ENCODE data around the gene FUBP1. TPM values are rescaled to one million over a fixed set of nuclear protein-coding genes. Genes with fewer than 3 reads are reported as not detected.
A peak's percentile ranks its signal among the peaks of the same experiment; 100 is the strongest.
"Not testable (repeated sequence)": the region's sequence is repeated elsewhere in the genome, so short reads cannot be mapped to it uniquely, and the experiment has no call there.

The FUBP1 gene
- total RNA-seq (2014; rRNA removed; shearing (Covaris generic)), result 130 and 145 TPM in 2 replicates

GRCh38 chr1:77978969-77979876, at the start of gene FUBP1:
Gene FUBP1, minus strand, starts transcription at chr1:77979072. Its CDS starts 68 bp downstream, at chr1:77979004.
- peak; percentile 99 for DNase-seq (ENCODE audit: low spot score)

- not testable (repeated sequence) for DNase-seq (ENCODE audit: low spot score)
These were observed 42.3 kb upstream of the FUBP1 start for GRCh38 chr1:78021134-78021533.

- DNase-seq (ENCODE audit: low spot score), result no peak
These were observed 40.2 kb upstream of the FUBP1 start for GRCh38 chr1:78019024-78019423.

- DNase-seq (ENCODE audit: low spot score), result no peak
These were observed 36.3 kb upstream of the FUBP1 start for GRCh38 chr1:78015148-78015547.

GRCh38 chr1:78011050-78011449, 32.2 kb upstream of the FUBP1 start:
- DNase-seq (ENCODE audit: low spot score), result no peak

- no peak for DNase-seq (ENCODE audit: low spot score)
These were observed 31.0 kb upstream of the FUBP1 start for GRCh38 chr1:78009836-78010235.

GRCh38 chr1:78009276-78009675, 30.4 kb upstream of the FUBP1 start:
- no peak for DNase-seq (ENCODE audit: low spot score)

- DNase-seq (ENCODE audit: low spot score), result no peak
These were observed 28.9 kb upstream of the FUBP1 start for GRCh38 chr1:78007677-78008341.

- DNase-seq (ENCODE audit: low spot score), result no peak
These were observed 27.6 kb upstream of the FUBP1 start for GRCh38 chr1:78006521-78006920.

- peak; percentile 72 for DNase-seq (ENCODE audit: low spot score)
These were observed 26.9 kb upstream of the FUBP1 start for GRCh38 chr1:78005755-78006154.

GRCh38 chr1:78005448-78005722, 26.5 kb upstream of the FUBP1 start:
- peak; percentile 42 for DNase-seq (ENCODE audit: low spot score)

GRCh38 chr1:78004719-78005447, 26.0 kb upstream of the FUBP1 start, which contains the start of gene DNAJB4:
Gene DNAJB4, plus strand, starts transcription at chr1:78004939. Its CDS starts 172 bp downstream, at chr1:78005111.
- DNase-seq (ENCODE audit: low spot score), result peak; percentile 43

GRCh38 chr1:78003882-78004718, 25.2 kb upstream of the FUBP1 start:
- peak; percentile 93 for DNase-seq (ENCODE audit: low spot score)

- DNase-seq (ENCODE audit: low spot score), result peak; percentile 32
These were observed 24.3 kb upstream of the FUBP1 start for GRCh38 chr1:78003070-78003746.

- not testable (repeated sequence) for DNase-seq (ENCODE audit: low spot score)
These were observed 21.7 kb upstream of the FUBP1 start for GRCh38 chr1:78000536-78000935.

- DNase-seq (ENCODE audit: low spot score), result no peak
These were observed 17.9 kb upstream of the FUBP1 start for GRCh38 chr1:77996734-77997133.

GRCh38 chr1:77994117-77994705, 15.3 kb upstream of the FUBP1 start:
- no peak for DNase-seq (ENCODE audit: low spot score)

GRCh38 chr1:77991638-77992037, 12.8 kb upstream of the FUBP1 start:
- no peak for DNase-seq (ENCODE audit: low spot score)

GRCh38 chr1:77990629-77991204, 11.8 kb upstream of the FUBP1 start:
- DNase-seq (ENCODE audit: low spot score), result no peak

GRCh38 chr1:77989744-77990143, 10.9 kb upstream of the FUBP1 start:
- DNase-seq (ENCODE audit: low spot score), result no peak
